ENCODE results near the gene ZC3HAV1L. TPM values are rescaled to one million over a fixed set of nuclear protein-coding genes. Genes with fewer than 3 reads are reported as not detected.

The ZC3HAV1L gene
- total and polyA plus RNA-seq, 8 donors: 0.33 to 31.9 (median 9.4) TPM

DNA sequence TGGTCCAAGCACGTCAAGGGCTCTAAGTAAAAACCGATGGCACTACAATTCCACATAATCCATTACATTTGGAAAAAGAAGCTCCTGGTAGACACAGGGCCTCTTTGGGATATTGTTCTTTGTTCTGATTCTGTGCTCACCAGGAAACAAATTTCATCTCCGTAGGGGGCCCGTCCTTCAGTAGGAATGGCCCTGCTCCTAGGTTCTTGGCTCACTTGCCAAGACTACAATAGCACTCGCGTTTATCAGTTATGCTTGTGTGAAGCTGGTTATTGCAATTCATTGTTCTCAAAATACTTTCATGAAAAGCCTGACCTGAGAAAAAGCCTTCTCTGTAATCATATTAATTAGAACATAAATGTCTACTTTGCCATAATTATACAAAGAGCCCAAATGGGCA lies 10.3 kb upstream of the ZC3HAV1L start:
- Histone ChIP-seq H3K27me3 (no peaks in the 10 kb centered on the region), H3K9me3 (no peaks in the 10 kb centered on the region), H3K4me1 (peaks cover 0 to 24% (median 0%) of the 10 kb centered on the region in 4 donors), H3K4me3 (no peak overlapping the region), H3K27ac (no peak overlapping the region), H3K36me3 (peaks cover 30 to 71% (median 64%) of the 10 kb centered on the region in 4 donors)
- intact Hi-C loops (cut with DNase I; ENCODE audit: low total_unique reads): no loop called here
- DNase-seq: no peak
- 84 to 93% (median 89%) methylated on average over 6 of the region's 6 CpGs for WGBS, 5 donors
- TF ChIP-seq, protein P1, sequence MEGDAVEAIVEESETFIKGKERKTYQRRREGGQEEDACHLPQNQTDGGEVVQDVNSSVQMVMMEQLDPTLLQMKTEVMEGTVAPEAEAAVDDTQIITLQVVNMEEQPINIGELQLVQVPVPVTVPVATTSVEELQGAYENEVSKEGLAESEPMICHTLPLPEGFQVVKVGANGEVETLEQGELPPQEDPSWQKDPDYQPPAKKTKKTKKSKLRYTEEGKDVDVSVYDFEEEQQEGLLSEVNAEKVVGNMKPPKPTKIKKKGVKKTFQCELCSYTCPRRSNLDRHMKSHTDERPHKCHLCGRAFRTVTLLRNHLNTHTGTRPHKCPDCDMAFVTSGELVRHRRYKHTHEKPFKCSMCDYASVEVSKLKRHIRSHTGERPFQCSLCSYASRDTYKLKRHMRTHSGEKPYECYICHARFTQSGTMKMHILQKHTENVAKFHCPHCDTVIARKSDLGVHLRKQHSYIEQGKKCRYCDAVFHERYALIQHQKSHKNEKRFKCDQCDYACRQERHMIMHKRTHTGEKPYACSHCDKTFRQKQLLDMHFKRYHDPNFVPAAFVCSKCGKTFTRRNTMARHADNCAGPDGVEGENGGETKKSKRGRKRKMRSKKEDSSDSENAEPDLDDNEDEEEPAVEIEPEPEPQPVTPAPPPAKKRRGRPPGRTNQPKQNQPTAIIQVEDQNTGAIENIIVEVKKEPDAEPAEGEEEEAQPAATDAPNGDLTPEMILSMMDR (IDR thresholded peaks at IDR 0.05): no peak
- TF ChIP-seq POLR2A (IDR thresholded peaks at IDR 0.05) (no peak), EP300 (IDR thresholded peaks at IDR 0.05) (no peak), POLR2AphosphoS5 (IDR thresholded peaks at IDR 0.05) (no peak)

DNA sequence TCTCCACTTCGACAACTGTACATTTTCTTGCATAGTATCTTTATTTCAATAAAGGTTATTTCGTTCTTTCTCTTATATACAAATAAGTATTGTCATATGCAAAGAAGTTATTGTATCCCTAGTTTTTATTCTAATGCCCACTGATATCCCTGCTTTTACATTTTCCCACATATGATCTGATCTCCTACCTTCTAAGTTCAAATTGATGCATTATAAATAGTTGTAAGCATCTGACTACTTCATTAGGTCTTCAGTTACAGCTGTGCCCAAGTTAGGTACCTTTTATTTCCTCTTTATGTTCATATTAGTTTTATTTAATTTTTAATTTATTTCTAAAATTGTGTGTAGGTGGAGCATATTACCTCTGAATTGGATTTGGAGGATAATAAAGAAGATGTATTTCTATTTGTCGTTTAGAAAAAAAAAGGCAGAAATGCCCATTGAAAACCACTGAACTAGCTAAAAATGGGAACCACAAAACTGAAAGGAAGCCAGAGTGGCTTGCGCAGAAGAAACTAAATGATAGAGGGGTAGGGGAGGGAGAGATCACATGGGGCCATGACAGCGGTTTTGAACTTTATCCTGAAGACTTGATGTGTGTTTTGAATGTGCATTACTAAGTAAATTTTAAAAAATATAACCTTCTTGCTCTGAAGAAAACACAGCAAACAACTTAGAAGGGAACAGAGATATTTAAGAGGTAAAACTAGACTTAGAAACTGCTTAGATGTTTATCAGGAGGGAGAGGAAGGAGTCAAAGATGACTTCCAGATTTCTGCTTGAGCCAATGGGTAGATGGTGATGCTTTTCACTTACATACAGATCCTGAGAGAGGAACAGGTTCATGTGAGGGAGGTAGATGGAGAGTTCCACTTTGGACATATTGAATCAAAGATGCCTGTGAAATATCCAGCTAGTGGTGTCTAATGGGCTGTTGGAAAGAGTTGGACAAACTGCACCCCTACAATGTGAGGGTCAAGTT lies 9.3 kb upstream of the ZC3HAV1L start:
- no peak for DNase-seq
- WGBS, 5 donors: 71 to 88% (median 80%) methylated on average over 5 of the region's 5 CpGs
- intact Hi-C loops (cut with DNase I; ENCODE audit: low total_unique reads): no loop called here

DNA sequence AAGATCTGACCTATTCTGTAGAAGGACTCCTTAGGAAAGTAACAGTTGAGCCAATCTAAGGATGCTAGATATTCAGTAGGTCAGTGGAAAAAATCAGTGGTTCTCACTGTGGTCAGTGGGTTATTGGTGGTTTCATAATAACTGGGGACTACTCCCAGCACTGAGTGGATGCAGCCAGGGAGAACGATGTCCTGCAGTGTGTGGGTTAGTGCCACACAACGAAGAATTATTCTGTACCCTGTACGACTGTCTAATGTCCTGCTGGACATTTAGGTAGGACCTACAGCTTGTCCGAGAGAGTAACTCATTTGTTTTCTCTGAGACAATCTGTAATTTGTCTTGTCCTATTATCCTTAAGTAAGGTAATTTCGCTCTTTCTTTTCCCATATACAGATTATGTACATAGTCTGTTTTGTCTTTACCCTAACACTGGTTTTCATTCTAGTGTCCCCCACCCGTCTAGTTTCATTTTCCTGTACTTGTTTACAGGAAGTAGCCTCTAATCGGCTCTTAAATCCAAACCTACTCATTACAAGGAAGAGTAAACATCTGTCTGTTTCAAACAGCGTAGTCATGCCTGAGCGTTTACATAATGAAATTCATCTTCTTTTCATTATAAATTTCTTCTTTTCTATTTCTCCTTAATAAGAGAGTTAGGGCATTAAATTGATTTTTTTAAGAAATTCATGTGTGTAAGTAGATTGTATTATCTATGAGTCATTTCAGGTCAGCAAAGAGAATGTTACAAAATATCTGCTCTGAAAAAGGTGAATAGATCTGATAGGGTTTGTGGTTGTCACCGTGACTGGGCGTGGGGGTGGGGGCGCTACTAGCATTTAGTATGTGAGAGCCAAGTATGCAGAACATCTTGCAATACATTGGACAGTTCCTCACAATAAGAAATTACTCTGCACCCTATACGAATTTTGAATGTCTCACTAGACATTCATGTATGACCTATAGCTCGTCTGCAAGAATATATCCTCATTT lies 8.3 kb upstream of the ZC3HAV1L start:
- Histone ChIP-seq H3K27me3 (no peaks in the 10 kb centered on the region), H3K4me3 (no peak overlapping the region), H3K36me3 (peaks cover 14 to 50% (median 44%) of the 10 kb centered on the region in 4 donors), H3K4me1 (peaks cover 0 to 24% (median 0%) of the 10 kb centered on the region in 4 donors), H3K9me3 (no peaks in the 10 kb centered on the region), H3K27ac (peak overlapping the region in 3 of 5 donors; percentile 3 to 48 (median 35))
- TF ChIP-seq EP300 (IDR thresholded peaks at IDR 0.05): no peak
- intact Hi-C loops (cut with DNase I; ENCODE audit: low total_unique reads): no loop called here
- WGBS, 5 donors: 55 to 65% (median 63%) methylated on average over 14 of the region's 14 CpGs
- DNase-seq: peak in 1 of 2 donors; percentile 55

More for the DNA sequence above, 9.3 kb upstream of the ZC3HAV1L start:
- peaks cover 0 to 24% (median 0%) of the 10 kb centered on the region in 4 donors for H3K4me1 ChIP-seq
- H3K27ac ChIP-seq: peak overlapping the region in 1 of 5 donors; percentile 35
- no peak overlapping the region for H3K4me3 ChIP-seq
- no peaks in the 10 kb centered on the region for H3K9me3 ChIP-seq
- peaks cover 22 to 60% (median 54%) of the 10 kb centered on the region in 4 donors for H3K36me3 ChIP-seq
- H3K27me3 ChIP-seq: no peaks in the 10 kb centered on the region
- no peak for TF ChIP-seq POLR2AphosphoS5 (IDR thresholded peaks at IDR 0.05)

DNA sequence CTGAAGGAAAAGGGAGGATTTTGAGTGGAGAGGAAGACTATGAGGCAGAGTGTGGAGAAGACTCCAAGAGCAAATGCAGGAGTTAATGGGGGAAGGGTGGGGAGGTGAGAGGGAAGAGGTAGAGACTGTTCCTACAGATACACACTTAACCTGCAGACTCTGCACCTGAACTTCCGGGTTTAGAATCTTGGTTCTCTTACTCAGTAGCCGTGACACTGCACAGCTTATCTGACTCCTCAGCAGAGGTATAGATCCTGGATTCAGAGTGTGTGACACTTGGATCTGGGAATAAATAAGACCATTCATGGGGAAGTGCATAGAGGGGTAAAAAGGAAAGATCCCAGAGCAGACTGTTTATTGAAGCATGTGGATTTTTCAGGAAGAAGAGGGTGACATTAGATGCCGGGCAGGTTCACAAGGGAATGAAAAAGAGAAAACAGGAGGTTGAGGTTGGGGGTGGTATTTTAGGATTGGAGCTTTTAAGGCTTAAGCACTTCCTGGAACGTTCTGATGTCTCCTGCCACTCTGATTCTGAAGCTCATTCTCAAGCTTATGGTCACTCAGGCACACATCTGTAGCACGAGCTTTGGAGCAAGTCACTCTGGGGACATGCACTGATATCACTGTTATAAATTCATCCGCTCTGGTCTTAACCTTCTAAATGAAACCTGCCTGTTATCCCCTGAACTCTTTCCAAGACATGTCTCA lies 5.7 kb upstream of the ZC3HAV1L start:
- Histone ChIP-seq H3K4me1 (peaks cover 0 to 28% (median 0%) of the 10 kb centered on the region in 4 donors), H3K9me3 (no peaks in the 10 kb centered on the region), H3K27ac (no peak overlapping the region), H3K4me3 (no peak overlapping the region), H3K36me3 (peaks cover 4 to 24% (median 19%) of the 10 kb centered on the region in 4 donors), H3K27me3 (no peaks in the 10 kb centered on the region)
- WGBS, 5 donors: 36 to 48% (median 40%) methylated on average over 6 of the region's 6 CpGs
- TF ChIP-seq EP300 (IDR thresholded peaks at IDR 0.05) (no peak), POLR2AphosphoS5 (IDR thresholded peaks at IDR 0.05) (no peak), POLR2A (IDR thresholded peaks at IDR 0.05) (no peak)
- TF ChIP-seq, protein P1 (IDR thresholded peaks at IDR 0.05): no peak
- DNase-seq: no peak
- intact Hi-C loops (cut with DNase I; ENCODE audit: low total_unique reads): no loop called here
